ENCODE measurements around the gene GRB10.
"Not testable (repeated sequence)": the region's sequence is repeated elsewhere in the genome, so short reads cannot be mapped to it uniquely, and the experiment has no call there.

Gene GRB10

DNA sequence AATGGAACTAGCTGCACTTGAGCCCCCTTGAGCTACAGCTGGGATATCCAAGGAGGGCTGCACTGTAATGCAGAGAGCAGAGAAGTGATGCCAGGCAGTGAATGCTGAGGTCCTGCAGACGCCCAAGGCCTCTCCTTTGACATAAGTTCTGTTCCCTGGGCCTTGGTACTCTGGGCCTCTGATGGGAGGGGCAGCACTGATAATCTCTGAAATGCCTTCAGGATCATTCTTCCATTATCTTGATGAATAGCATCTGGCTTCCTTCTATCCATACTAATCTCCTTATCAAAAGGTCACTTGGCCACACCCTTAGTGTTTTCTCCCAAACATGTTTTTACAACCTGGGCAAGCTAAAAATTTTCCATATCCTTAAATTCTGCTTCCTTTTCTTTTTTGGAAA lies 6.9 kb downstream of the GRB10 start:
- no peak for DNase-seq

DNA sequence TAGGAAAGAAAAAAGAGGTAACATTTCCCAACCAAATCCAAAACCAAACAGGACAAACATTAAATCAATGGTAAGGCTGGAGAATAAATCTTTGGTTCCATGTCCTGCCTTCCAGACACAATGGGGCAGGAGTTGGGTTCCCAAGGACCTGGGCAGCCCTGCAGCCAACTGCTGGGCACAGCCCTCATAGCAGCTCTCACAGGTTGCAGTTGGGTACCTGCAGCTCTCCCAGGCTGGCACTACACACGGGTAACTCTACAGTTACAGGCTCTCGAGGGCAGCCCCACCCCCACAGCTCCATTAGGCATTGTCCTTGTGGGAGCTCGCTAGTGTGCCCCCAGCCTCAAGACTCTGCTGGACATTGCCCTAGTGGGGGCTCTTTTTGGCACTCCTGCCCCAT lies 7.5 kb downstream of the GRB10 start:
- no peak for DNase-seq

DNA sequence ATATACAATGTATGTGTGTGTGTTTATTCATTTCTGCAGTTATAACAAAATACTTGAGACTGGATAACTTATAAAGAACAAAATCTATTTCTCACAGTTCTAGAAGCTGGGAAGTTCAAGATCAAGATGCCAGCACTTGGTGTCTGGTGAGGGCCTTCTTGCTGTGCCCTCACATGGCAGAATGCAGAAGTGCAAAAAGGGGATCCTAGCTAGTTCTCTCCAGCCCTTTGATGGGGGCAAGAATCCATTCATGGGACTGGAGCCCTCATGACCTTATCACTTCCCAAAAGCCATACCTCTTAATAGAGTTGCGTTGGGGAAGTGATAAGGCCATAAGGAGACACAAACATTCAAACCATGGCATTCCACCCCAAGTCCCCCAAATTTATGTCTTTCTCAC lies 8.4 kb downstream of the GRB10 start:
- DNase-seq = no peak

DNA sequence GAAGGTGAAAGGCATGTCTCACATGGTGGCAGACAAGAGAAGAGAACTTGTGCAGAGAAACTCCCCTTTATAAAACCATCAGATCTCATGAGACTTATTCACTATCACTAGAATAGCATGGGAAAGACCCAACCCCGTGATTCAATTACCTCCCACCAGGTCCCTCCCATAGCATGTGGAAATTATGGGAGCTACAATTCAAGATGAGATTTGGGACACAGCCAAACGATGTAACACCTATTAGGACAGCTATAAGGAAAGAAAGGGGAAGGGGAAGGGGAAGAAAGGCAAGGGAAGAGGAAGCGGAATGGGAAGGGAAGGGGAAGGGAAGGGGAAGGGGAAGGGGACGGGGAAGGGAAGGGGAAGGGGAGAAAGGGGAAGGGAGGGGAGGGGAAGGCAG lies 9.6 kb downstream of the GRB10 start:
- DNase-seq = not testable (repeated sequence)

DNA sequence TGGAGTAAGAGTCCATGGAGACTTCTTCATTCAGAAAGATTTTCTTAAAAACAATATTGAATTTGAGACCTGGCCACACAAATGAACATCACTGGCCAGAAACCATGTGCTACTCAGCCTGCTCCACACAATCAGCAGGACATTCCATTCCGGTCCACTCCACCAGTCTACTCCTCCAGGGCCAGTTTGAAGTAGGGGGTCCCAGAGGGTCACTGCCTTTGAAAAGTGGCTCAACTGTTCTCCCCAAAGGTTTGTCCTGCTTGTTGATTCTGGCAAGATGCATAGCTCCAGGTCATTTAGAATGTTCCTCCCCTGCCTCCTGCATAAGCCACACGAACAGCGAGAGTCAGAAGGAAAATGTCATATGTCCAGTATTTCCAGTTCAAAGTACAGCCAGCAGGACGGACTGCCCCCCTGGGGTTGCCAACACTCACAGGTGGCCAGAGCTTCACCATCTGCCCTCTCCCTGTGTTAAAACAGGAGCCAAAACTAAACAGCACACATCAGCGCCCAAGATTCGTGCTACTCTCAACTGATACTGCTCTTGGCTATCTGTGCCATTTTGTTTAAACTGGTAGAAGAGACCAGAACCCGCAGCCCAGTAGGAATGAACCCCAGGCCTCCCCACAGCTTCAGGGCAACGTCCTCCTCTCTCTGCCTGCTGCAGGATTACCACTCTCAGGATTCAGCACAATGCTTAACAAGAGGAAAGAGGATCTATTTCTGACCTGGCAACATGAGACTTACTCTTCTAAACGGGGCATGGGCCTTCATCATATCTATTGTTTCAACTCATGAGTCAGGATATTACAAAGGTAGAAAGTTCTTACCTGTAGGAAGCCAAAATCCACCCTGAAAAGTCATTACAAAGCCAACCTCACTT lies 11.3 kb downstream of the GRB10 start:
- DNase-seq = no peak

DNA sequence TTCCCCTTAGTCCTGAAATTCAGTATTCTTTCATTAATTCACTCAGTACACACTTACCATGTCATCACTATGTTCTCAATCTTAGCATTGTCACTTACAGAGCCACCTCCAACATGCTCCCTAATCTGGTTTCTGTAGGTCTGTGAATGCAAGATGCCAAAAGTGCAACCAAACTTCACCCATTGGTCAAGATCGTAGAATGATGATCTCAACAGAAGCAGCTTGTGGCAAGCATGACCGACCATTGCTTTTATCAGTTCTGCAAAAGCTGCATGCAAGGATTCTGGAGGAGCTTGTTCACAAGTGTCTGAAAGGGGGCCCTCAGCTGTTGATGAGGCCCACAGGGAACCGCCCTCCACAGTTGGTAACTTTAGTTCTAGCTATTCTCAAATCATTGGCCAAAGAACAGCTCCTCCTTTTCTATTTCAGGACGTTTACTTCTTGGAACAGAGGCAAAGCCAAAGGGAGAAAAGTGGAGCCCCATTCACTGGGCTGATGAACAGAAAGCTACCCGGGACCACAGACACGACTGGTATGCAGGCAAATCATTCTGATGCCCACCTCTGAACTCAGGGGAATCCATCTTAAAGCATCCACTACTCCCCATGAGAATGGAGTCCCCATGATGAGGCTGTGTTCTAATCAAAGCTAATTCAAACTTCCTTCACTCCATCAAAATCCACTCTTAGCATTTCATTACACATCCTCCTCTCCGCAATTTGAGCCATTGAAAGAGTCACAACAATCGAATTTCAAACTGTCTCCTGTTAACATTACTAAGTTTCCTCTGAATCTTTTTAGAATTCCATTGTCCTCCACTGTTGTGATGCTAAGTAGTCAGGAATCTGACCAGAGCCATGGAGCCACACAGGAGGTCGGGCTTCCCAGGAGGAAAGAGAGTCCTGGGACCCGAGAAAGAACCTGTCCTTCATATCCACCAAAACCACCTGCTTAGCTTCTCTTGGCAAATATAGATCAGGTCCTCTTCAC lies 13.9 kb downstream of the GRB10 start:
- no peak for DNase-seq

DNA sequence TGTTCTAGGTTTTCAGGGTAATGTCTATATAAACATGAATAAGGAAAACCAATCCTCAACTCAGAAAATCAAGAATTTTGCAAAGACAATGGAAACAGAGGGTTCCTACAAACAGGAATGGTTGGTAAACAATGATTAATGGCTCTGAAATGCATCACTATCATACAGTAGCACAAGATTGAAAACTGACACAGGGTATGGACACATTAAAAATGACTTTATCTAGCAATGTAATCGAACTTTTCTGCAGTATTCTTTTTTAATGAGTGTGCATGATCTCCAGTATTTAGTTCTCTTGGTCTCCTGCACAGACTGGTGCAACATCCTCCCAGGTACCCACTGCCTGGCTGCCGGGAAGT lies 15.9 kb downstream of the GRB10 start:
- DNase-seq = no peak

DNA sequence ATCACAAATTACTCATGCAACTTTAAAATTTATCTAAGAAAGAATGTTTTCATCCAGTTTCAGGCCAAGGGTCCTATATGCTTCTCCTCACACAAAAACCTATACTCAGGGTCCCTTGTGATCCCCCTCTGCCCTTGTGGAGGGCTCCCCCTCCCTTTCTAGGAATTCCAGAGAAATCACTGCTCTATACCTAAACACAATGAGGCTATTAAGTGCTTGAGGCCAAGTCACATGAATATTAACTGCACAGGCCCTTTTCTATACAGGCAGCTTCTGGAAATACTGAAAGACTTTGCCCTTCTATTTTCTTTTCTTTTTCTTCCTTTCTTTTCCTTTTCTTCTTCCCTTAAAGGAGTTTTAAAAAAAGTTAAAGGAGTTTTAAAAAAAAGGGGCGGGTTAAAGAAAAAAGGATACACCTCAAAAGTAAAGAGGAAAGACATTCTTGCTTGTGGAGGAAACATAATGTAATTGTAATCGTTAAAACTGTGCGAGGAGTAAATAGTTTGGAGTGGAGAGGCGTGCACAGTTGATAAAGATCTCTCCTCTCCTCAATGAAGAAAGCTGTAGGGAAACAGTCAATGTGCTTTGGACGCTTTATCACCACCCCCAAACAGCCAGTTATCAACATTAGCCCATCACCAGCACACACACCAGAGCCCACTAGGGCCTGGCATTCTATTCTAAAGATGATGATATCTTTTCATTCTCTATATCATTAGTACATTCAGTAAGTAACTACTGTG lies 16.4 kb downstream of the GRB10 start:
- no peak for DNase-seq

DNA sequence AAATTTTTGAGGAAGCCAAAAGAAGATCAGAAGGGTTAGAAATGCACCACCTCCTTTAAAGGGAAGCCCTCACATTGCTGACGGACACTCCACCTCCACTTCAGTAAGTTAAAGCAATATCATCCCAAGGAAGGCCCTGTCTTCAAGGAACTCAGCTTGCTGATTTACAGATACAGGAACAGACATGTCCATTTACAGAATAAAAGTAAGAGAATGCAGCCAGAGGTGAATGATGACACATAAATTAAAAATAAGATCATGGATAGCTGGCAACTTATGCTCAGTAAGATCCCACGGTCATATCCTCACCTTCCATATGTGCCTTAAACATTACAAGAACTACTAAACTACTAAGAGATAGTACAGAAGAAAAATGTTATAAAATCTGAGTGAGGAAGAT lies 20.4 kb downstream of the GRB10 start:
- no peak for DNase-seq

DNA sequence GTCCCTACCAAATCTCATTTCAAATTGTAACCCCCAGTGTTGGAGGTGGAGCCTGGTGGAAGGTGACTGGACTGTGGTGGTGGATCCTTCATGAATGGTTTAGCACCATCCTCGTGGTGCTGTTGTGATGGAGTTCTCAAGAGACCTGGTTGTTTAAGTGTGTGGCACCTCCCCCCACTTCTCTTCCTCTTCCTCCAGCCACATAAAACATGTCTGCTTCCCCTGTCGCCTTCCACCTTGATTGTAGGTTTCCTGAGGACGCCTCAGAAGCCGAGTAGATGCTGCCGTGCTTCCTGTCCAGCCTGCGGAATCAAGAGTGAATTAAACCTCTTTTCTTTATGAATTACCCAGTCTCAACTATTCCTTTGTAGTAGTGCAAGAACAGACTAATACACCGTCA lies 21.0 kb downstream of the GRB10 start:
- DNase-seq = no peak

DNA sequence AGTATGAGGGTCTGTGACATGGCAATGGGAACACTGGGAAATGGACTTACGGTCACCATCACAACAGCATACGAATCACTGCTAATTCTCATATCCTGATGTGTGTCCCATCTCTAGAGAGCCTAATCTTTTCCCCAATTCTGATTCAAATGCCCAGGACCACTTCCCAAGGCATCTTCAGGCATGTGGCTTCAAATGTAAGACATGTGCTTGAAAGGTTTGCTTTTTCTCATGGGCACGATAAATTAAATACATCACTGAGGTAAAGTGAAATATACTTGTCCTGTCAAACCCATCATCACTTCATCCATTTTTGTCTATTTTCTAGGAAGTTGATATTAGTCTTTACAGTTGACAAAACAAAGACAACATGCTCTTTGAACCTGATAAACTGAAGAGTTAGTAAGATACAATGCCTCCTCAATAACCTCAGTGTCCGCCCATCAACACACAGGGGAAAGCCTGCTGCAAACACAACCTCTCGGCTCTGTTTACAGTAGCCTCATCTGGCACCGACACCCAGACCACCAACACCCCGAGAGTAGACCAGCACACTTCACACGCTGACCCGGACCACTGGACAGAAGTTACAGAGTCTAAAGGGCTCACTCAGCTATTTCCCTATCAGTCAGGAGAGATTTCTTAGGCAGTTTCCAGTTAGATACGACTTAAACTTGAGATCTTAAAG lies 24.8 kb downstream of the GRB10 start:
- DNase-seq = no peak

DNA sequence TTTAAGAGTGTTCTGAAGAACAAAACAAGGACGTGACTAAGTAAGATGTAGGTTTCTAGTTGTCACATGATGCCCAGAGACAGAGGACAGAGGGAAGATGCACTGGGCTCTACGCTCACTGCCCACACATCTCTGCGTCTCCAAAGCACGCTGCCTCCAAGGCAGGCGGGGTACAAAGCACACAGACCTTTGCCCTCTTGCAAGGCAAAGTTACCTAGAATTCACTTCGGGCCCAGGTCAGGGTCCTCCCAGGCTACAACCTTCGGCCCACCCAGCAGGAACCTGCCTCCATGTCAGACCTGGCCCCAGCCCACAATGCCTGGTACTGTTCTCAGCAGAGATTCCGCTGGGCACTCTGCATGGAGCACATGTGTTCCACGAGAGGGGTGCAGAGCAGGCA lies 26.5 kb downstream of the GRB10 start:
- DNase-seq = no peak

DNA sequence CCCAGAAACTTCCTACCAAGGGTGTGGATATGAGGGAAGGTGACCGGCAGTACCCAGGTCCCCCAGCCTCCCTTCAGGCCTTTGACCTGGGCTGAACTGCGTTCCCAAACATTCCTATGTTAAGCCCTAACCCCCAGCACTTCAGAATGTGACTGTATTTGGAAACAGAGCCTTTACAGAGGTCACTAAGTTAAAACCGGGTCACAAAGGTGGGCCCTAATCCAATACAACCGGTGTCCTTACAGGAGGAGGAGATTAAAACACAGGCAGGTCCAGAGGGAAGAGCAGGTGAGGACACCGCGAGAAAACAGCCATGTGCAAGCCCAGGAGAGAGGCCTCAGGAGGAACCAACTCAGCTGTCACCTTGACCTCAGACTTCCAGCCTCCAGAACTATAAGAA lies 28.0 kb downstream of the GRB10 start:
- no peak for DNase-seq

DNA sequence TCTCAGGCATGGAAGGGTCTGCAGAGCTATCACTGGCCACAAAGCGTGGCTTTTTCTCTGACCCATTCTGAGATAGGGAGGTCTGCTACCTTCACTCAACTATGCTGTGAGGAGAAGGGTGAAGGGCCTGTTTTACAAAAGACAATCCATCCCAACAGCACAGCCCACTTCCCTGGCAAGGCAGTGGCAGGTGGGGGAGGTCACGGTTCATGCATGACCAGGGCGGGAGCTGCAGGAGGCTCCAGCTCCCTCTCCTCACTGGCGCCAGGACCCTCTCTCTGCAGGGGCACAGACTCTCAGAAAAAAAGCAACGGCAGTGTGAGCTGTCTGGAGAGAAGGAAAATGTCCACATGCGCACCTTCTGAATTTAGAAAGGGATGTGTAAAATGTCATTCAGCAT lies 28.5 kb downstream of the GRB10 start:
- DNase-seq = no peak

DNA sequence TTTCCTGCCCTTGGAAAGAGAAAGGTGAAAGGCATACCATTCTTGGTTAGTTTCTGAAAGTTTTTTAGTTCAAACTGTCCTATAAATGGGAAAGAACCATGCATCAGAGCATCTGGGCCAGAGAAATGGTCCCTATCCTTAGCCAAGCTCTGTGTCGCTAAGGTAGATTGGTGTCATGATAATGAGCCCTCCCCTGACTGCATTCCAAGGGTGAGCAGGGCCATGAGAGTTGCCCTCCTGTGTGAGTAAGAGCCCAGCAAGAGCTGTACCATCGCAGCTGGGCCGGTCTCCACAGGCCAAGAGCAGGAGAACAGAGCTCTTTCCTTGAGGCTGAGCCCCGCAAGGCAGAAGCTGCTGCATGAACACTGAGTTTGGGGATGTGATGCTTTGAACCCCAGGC lies 30.3 kb downstream of the GRB10 start:
- no peak for DNase-seq

DNA sequence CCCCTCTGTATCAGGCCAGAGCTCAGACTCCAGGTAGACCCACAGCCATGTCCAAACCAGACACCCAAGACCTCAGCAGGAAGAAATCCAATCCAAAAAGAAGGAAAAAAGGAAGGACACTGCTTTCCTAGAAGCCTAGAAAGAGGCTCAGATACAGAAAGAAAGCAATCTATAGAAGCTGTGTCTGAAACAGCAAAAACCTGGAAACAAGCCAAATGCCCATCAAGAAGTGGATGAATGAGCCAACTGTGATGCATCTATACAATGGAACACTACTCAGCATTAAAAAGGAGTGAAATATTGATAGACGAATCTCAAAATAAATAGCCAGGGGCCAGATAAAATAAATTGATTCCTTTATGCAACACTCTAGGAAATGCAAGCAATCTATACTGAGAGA lies 31.6 kb downstream of the GRB10 start:
- DNase-seq = no peak

DNA sequence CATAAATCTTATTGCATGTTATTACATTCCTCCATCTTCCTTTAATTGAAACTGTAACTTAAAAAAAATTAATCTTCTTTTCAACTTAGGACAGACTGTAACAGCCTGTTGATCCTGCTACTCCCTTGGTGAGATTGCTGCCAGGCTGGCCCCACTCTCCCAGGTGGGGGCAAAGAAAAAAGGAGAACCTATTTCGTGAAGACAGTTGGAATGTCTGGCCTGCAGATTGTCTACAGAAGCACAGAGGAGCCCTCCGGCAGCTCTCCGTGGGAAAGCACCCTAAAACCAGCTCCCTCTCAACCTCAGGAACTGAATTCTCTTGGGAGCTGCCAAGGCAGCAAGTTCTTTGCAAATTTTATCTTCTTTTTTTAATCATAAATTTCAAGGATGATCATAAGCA lies 32.8 kb downstream of the GRB10 start:
- no peak for DNase-seq

DNA sequence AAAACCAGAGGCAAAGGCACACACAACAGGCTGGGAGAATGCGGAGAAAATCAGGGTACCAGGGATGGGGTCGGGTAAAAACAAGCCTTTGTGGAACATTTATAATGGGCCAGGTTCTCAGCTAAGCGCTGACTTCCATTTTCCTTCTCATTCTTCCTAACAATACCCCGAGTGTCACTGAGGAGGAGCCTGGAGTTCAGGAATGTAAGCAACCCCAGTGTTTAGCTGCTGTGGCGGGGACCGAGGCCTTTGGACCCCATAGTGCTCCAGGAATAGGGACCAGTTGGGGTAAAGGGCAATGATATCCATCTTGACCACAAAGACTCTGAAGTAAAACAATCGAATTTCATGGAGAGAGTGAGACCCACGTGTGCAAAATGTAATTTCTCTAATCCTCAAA lies 34.2 kb downstream of the GRB10 start:
- no peak for DNase-seq

DNA sequence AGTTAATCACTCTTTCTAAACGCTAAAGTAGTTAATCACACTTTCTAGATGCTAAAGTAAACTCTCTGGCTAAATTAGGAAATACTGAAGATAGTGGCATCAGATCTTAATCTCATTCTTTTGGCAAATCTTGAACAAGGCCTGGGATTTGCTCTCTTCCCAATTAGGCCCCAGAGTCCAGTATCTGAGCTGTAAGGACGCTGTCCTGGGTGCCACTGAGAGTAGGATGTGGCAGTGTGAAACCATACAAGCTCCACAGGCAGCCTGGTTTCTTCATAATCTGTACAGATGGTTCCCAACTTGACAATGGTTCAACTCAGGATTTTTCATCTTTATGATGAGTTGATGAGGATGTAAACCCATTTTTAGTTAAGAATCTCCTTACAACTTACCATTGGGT lies 36.9 kb downstream of the GRB10 start:
- DNase-seq = no peak

DNA sequence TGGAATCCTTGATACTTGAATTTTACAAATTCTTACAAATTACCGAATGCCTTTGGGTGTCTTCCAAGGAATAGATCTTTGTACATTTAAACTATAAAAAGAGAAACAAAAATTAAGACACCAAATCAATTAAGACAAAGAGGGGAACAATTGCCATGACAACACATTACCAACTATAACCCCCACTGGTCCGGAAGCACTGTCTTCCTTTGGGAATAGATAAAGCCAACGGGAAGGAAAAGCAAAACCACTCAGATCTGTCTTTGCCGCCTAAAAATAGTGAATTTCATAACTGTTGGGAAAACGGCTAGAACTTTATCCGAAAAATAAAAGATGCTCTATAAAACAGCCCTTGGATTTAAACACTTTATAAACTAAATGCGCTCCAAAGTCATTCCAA lies 37.4 kb downstream of the GRB10 start:
- no peak for DNase-seq

DNA sequence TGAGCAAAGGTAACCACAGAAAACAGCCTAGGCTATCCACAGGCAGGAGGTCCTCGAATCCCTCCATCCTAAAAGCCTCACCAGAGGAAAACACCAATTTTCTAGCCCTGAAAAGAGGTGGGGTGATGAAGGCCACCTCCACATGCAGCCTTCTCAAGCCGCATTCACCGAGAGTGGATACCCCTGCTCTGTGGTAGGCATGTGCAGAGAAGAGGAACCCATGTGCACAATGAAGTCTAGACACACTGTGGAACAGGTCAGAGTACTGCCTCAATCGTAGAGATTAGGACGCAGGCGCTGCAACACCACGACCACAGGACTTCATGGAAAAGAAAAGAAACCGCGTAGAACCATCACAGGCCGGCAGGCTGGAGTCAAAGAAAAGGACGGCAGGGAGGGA lies 38.8 kb downstream of the GRB10 start:
- no peak for DNase-seq

DNA sequence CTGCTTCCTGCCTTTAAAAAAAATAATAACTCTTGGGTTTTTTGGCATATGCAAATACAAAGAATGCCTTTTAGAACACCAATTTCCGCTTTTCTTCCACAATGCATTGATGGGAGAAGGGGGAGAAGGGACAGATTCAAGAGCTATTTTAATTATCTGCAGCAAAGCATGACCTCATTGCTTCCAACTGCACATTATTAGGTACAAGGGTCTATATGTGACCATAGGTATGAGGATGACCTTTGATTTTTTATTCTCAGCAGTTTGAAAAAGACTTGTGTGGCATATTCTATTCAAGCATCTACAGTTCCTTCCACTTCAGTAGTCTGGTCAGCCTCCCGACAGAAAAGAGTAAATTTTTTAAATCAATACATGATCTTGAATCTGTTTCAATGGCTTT lies 39.7 kb downstream of the GRB10 start:
- DNase-seq = no peak

DNA sequence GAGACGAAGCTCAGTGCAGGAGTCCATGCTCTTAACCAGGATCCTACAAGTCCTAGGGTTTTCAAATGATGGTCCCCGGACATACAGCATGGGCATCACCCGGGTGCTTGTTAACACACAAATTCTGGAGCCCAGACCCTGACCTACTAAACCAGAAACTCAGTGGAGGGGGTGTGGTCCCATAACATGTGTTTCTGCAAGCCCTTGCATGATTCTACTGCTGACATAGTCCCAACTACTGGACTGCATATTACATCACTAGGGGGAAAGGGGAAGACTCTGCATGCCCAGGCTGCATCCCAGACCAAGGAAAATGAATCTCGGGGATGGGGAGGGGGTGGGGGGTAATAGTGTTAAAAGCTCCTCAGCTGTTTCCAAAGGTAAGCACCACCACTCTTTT lies 40.3 kb downstream of the GRB10 start:
- no peak for DNase-seq

Measured in KG1 (cell line).